GM23248 (cell line): ENCODE results near the gene CROCC2.

ENCODE experiments used
- EZH2 ChIP-seq: fragments of 200-600 bp; sonication (generic); IDR thresholded peaks from 2 replicates; pipeline ENCODE4 v1.6.1; 2018; ENCODE audit warnings: antibody characterized with exemption, mild to moderate bottlenecking; ENCODE audit not compliant: insufficient read depth, poor library complexity, severe bottlenecking
- EZH2phosphoT487 ChIP-seq: fragments of 200-600 bp; sonication (generic); IDR thresholded peaks from 2 replicates; pipeline ENCODE4 v1.6.1; 2018; ENCODE audit warnings: antibody characterized with exemption, moderate library complexity, mild to moderate bottlenecking, low read depth; ENCODE audit not compliant: insufficient read depth

DNA sequence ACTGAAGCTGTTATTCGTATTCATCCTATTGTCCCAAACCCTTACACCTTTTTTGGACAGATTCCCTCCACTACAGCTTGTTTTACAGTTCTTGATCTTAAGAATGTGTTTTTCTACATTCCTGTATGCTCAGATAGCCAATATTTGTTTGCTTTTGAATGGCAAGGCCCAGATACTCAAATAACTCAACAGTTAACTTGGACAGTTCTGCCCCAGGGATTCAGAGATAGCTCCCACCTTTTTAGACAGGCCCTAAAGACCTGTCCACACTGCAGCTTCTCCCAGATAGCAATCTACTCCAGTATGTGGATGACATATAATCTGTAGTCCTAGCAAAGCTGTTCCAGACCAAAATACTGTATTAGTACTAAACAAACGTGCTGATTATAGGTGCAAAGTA lies 44.6 kb upstream of the CROCC2 start:
- TF ChIP-seq EZH2phosphoT487 (no peak), EZH2 (no peak)
